ENCODE measurements around the gene RAPSN. TPM values are rescaled to one million over a fixed set of nuclear protein-coding genes. Genes with fewer than 3 reads are reported as not detected.

RAPSN gene
- total RNA-seq, 2 donors from 2014 or later: not detected

- no peak for TF ChIP-seq CTCF (IDR thresholded peaks at IDR 0.05)
- no peak for DNase-seq (ENCODE audit: low spot score)
- no peaks in the 10 kb centered on the region for H3K36me3 ChIP-seq
- peak overlapping the region in 1 of 2 donors; percentile 7 for H3K27ac ChIP-seq
- H3K27me3 ChIP-seq: no peaks in the 10 kb centered on the region
- H3K4me1 ChIP-seq: peaks cover 0 to 14% of the 10 kb centered on the region in 2 donors
- no peaks in the 10 kb centered on the region for H3K9me3 ChIP-seq
- H3K4me3 ChIP-seq: no peak overlapping the region
Measured at GRCh38 chr11:47389577-47390421, 59.1 kb downstream of the RAPSN start.

GRCh38 chr11:47388697-47389576 lies 60.0 kb downstream of the RAPSN start:
- DNase-seq (ENCODE audit: low spot score): no peak
- H3K36me3 ChIP-seq: no peaks in the 10 kb centered on the region
- H3K9me3 ChIP-seq: no peaks in the 10 kb centered on the region
- H3K27me3 ChIP-seq: no peaks in the 10 kb centered on the region
- peak overlapping the region; percentile 7 to 43 for H3K27ac ChIP-seq
- TF ChIP-seq CTCF (IDR thresholded peaks at IDR 0.05): no peak
- no peak overlapping the region for H3K4me3 ChIP-seq
- peaks cover 0 to 8% of the 10 kb centered on the region in 2 donors for H3K4me1 ChIP-seq

- no peak for DNase-seq (ENCODE audit: low spot score)
- Histone ChIP-seq H3K9me3 (no peaks in the 10 kb centered on the region), H3K4me1 (peaks cover 0 to under 1% of the 10 kb centered on the region in 2 donors), H3K4me3 (no peak overlapping the region), H3K36me3 (no peaks in the 10 kb centered on the region), H3K27me3 (no peaks in the 10 kb centered on the region), H3K27ac (peak overlapping the region in 1 of 2 donors; percentile 43)
- TF ChIP-seq CTCF (IDR thresholded peaks at IDR 0.05): no peak
Measured at GRCh38 chr11:47387944-47388696, 60.8 kb downstream of the RAPSN start.

Small RNA genes lying within 50 kb of the gene (microRNA-seq; reads per million reads assigned to microRNA genes)
- gene MIR4487 (ENCODE audit: borderline number of aligned reads in 2 of 2, borderline replicate concordance in 1 of 2): 0 reads per million in 2 donors

Other genes starting within 250 kb of the RAPSN start
- gene DDB2, start 234.2 kb downstream of the RAPSN start, total RNA-seq: 10 to 100 TPM in 1 of 2 donors, 1 to 10 TPM in 1; 8.8 to 12.0 TPM
- 10 to 100 TPM; 45.2 to 59.4 TPM for gene ACP2, start 200.3 kb downstream of the RAPSN start, total RNA-seq
- 10 to 100 TPM; 15.9 to 23.2 TPM for gene NR1H3, start 191.1 kb downstream of the RAPSN start, total RNA-seq
- gene MADD, start 179.0 kb downstream of the RAPSN start, total RNA-seq: 10 to 100 TPM; 28.2 to 49.8 TPM
- 1,000 to 10,000 TPM in 1 of 2 donors, 100 to 1,000 TPM in 1; 797 to 1,210 TPM for gene MYBPC3, start 96.4 kb downstream of the RAPSN start, total RNA-seq
- gene SPI1, start 70.6 kb downstream of the RAPSN start, total RNA-seq: 10 to 100 TPM in 1 of 2 donors, 1 to 10 TPM in 1; 7.5 to 23.1 TPM
- 10 to 100 TPM; 78.4 to 79.8 TPM for gene SLC39A13, start 40.5 kb downstream of the RAPSN start, total RNA-seq
- gene PSMC3, start 22.7 kb downstream of the RAPSN start, total RNA-seq: 100 to 1,000 TPM; 130 to 177 TPM
- gene CELF1, start 104.0 kb upstream of the RAPSN start, total RNA-seq: 10 to 100 TPM; 57.1 to 65.9 TPM
- 10 to 100 TPM; 26.9 to 50.1 TPM for gene PTPMT1, start 116.5 kb upstream of the RAPSN start, total RNA-seq
- gene KBTBD4, start 129.8 kb upstream of the RAPSN start, total RNA-seq: 10 to 100 TPM; 11.7 to 21.7 TPM
- 100 to 1,000 TPM in 1 of 2 donors, 10 to 100 TPM in 1; 93.4 to 125 TPM for gene NDUFS3, start 129.9 kb upstream of the RAPSN start, total RNA-seq
- under 1 TPM in 1 of 2 donors, not detected in 1; 0.89 TPM for gene FAM180B, start 137.5 kb upstream of the RAPSN start, total RNA-seq
- gene C1QTNF4, start 145.3 kb upstream of the RAPSN start, total RNA-seq: under 1 TPM in 1 of 2 donors, not detected in 1; 0.86 TPM
- gene MTCH2, start 193.4 kb upstream of the RAPSN start, total RNA-seq: 10 to 100 TPM; 40.9 to 52.4 TPM

Data from right atrium auricular region (tissue), 2 donors.